NCI-H2081 (cell line): Measurements from ENCODE around the gene RABGEF1.
"Not testable (repeated sequence)": the region's sequence is repeated elsewhere in the genome, so short reads cannot be mapped to it uniquely, and the experiment has no call there.

Source experiments
- DNase-seq, 2 experiments: peaks; one replicate each; lab custom pipeline; 2025; lab: John Stamatoyannopoulos, UW

Gene RABGEF1

DNA sequence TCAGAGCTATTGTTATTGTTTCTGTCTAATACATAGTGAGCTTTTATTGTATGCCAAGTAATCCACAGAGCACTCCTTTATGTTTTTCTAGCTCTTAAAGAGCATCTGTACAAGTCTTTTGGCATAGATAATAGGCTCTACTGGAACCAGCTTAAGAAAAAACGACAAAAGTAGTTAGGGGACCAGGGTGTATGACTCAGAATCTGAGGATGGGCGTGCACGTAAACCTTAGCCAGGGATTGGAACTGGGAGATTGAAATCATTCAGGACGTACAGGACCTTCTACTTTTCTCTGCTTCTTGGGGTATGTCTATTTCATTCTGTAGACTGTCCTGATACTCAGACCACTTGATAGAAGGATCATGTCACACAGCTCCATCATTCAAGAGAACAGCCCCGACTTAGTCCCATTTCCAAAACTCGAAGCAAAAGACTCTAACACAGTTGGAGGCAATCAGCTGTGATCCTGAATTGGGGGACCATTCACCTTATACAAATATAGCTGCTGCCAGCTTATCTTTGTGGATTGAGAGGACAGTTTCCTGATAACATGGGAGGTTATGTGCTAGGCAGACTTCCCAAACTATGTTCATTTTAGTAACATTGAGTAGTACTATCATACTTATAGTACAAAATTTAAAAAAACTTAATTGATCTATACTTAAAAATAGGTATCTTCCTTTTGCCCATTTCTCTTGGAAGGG is 24.9 kb downstream of the RABGEF1 start:
- not testable (repeated sequence) for DNase-seq

DNA sequence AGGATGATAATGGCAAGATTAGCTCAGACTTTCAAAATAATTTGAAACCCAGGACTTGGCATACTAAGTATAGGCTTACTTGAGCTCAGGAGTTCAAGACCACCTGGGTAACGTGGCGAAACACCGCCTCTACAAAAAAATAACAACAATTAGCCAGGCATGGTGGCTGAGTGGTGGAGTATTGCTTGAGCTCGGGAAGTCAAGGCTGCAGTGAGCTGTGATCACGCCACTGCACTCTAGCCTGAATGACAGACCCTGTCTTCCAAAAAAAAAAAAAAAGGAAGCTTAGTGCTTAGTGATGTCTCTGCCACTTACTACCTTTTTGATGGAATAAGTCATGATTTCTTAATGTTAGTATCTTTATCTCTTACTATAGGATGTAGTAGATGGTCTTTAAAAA is 25.5 kb downstream of the RABGEF1 start:
- DNase-seq = no peak

DNA sequence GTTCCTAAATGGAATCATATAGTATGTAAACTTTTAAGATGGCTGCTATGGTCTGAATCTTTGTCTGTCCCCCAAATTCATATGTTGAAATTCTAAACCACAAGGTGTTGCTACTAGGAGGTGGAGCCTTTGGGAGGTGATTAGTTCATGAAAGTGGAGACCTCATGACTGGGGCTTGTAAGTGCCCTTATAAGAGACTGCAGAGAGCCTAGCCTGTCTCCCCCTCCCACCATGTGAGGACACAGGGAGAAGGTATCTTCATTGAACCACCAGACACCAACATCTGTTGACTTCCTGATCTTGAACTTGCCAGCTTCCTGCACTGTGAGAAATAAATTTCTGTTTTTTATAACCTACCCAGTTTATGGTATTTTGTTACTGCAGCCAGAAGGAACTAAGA is 27.0 kb downstream of the RABGEF1 start:
- DNase-seq = not testable (repeated sequence)

DNA sequence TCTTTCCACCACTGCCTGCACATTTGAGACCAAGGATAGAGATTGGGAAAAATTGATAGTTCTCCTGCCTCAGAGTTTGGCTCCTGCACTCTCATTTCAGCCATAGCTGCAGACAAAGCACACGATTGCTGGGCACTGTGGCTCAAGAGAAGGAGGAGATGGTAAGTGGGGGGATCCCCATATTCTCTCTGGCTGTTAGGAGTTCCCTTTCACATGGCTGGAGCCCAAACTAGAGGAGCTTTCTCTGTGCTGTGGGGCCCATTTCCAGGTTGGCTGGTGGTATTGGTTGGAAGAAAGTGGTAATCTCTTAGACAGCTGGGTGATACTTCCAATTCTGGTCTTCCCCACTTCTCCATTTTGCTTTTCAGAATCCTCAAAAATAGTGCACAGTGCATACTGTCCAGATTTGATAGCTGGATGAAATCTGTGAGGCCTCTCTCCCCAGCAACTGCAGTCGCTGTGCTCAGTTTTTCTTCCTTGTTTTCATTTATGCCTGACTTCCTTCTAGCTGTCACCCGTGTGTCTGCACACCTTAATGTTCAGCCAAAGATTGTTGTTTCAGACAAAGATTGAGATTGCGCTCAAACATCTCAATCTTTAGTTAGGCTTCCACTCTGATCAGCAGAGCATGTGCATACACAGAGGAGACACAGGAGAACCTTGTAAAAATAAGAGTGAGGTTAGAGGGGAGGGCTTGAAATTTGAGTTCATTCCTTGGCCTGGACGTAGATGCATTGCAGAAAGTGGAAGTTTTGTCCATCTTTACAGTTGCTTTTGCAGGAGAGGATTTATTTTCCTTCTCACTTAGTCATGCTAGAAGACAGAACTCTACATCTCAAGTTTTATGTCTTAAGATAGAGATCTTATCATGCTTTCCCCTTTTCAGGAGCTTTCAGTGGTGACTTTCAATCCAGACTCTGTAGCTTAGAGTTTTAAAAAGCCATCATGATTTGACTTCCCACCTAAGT is 28.6 kb downstream of the RABGEF1 start:
- no peak for DNase-seq

DNA sequence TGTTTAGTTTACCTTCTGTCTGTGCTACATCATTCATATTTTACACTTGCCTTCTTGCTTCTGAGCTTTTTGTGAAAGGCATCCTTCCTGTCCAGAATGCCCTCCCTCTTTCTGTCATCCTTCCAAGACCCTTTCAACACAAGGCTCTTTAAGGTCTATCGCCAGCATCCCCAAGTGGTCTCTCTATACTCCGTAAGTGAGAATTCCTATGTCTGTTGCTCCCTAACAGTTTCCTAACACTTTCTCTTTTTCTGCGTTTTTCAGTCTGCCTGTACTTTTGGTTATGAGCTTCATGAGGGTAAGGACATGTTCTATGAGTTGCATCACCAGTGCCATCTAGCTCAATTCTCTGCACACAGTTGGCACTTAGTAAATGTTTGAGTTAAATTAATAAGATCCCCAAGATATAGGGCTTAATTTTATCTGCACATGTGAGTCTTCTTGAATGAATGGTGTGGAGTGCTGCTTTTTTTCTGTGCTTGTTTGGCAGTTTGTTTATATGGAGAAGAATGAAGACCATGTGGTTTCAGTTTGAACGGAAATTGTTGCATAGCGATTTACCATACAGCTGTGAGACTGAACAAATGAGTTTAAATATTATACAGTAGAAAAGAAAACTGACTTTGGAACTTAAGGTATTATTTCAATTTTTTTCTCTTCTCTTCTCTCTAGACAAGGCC is 29.4 kb downstream of the RABGEF1 start:
- DNase-seq = no peak

DNA sequence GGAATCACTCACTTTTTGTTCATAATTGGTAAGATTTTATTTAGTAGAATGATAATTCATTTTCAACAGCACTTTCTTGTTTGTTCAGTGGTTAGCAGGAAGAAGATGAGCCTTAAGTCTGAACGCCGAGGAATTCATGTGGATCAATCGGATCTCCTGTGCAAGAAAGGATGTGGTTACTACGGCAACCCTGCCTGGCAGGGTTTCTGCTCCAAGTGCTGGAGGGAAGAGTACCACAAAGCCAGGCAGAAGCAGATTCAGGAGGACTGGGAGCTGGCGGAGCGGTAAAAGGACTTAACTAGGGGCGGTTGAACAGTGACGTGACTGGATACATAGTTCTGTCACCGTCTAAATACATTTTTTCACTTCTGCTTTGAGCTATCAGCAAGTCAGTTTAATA is 31.3 kb downstream of the RABGEF1 start:
- no peak for DNase-seq

DNA sequence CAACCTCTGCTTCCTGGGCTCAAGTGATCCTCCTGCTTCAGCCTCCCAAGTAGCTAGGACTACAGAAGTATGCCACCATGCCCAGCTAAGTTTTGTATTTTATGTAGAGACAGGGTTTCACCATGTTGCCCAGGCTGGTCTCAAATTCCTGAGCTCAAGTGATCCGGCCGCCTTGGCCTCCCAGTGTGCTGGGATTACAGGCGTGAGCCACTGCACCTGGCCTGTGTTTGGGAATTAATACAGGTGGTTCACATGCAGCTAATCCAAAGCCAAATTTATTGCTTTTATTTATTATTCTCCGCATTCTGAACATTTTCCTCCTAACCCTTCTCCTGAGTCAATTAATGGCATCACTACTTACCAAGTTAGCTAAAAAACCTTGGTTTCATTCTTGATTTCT is 33.2 kb downstream of the RABGEF1 start:
- DNase-seq = not testable (repeated sequence)

DNA sequence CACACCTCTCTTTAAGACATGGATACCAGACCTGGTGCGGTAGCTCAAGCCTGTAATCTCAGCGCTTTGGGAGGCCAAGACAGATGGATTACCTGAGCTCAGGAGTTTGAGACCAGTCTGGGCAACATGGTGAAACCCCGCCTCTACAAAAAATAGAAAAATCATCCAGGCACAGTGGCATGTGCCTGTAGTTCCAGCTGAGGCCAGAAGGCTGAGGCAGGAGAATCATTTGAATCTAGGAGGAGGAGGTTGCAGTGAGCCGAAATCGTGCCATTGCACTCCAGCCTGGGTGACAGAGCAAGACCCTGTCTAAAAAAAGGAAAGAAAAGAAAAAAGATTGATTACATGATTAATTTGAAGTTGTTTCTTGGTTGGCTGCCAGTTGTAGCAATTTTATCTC is 35.9 kb downstream of the RABGEF1 start:
- DNase-seq = not testable (repeated sequence)

DNA sequence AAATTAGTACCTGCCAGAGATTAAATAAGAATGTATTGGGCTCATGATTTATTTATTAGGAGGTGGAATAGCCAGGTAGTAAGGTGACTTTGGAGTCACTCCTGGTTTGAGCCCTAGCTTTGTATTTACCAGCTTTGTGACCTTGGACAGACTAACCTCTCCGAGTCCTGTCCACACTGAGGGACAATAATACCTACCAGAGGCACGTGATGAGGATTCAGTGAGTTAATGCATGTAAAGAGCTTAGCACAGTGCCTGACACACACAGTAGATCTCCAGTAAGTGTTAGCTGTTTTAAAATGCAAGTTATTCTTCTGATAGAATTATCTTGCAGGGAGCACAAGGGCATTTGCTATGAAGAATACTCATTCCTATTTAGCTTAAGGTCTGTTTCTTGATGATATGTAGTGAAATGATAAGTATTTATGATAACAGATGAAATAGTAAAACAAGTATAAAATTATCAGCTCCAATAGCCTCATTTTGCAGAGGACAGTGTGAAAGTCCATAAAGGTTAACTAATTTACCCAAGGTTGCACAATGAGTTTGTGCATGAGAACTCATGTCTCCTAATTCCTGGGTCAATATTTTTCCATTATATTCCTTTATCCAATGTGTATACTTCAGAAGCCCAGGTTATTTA is 36.4 kb downstream of the RABGEF1 start:
- DNase-seq = no peak

DNA sequence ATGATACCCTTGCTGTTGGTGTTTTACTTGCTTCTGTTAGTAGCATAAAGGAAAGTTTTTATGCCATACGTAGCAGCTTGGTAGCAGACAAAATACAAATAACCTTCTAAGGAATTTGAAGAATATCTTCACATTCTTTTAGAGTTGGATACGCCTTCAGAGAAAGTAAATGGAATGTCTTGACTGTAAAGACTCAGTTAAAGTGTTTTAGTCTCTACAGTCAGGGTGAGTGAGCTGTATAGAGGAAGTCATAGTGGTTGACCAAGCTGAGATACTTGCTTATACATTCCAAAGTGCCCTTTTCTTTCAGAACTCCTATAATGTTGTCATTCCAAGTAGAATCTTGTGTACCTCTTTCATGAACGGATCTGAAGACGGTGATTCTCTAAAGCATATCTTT is 37.7 kb downstream of the RABGEF1 start:
- DNase-seq = no peak

DNA sequence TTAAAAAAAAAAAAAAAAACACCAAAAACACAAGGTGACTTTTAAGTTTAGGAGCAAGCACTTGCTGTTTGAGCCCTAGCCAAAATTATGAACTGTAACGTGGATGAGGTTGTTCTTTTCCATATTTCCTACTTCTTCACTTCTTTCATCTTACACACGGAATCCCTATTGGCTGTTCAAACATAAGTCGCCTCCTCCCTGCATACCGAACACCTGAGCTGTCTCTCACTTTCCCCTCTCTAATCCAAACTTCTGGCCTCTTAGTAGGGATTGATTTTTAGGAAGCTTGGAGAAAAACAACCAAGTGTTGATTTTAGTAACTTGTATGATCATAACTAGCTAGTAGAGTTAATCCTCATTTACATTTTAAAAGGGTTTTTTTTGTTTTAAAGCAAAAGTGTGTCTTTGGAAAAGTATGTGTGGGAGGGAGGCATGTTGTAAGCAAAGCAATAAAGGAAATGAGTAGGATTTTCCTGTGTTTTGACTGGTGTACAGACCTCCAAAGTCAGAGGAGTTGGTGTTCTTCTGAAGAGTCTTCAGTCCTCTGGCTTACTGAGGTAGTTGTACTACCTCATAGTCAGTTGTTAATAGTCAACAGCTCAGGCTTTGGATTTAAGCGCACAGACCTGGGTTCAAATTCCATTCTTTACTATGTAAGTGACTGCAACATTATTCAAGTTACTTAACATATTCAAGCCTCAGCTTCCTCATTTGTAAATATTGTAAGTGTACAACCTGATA is 39.3 kb downstream of the RABGEF1 start:
- no peak for DNase-seq

DNA sequence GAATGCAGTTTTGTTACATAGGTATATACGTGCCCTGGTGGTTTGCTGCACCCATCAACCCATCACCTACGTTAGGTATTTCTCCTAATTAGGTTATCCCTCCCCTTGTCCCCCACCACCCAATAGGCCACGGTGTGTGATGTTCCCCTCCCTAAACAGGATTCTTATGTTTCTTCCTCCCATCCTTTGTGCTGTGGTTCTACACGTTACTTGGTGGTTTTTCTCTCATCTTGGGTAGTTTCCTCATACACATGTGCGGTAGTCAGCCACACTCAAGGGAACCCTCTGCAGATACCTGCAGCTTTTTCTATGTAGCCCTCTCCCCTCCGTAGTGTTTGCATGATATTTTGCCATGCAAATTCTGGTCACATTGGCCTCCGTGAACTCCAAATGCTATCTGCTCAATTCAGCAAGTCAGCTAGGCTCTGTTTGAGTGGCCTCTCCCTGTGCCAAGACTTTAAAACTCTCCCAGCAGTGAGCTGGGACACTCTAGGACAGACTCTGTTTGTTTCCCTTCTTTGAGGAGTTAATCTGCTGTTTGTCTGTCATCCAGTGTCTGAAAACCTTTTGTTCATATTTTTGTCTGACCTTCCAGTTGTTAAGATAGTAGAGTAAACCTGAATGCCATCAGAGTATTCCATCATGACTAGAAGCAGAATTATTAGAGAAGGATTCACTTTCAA is 41.0 kb downstream of the RABGEF1 start:
- DNase-seq = no peak

DNA sequence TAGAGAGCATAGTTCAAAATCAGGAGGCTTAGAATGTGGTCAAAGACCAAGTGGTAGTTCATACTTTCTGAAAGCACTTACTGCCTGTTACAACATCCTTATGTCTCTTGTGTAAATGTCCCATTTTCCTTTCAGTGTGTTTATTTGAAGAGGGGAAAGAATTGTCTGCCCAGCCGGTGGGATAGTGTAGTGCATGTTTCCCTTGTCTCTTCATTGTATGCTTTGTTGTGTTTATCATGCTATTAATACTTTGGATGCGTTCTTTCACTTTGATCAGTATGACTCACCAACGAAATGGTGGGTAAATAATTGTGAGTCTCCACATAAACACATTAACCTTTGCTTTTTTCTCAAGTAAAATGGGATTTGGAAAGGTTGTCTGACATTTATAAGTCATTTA is 42.3 kb downstream of the RABGEF1 start:
- not testable (repeated sequence) for DNase-seq

DNA sequence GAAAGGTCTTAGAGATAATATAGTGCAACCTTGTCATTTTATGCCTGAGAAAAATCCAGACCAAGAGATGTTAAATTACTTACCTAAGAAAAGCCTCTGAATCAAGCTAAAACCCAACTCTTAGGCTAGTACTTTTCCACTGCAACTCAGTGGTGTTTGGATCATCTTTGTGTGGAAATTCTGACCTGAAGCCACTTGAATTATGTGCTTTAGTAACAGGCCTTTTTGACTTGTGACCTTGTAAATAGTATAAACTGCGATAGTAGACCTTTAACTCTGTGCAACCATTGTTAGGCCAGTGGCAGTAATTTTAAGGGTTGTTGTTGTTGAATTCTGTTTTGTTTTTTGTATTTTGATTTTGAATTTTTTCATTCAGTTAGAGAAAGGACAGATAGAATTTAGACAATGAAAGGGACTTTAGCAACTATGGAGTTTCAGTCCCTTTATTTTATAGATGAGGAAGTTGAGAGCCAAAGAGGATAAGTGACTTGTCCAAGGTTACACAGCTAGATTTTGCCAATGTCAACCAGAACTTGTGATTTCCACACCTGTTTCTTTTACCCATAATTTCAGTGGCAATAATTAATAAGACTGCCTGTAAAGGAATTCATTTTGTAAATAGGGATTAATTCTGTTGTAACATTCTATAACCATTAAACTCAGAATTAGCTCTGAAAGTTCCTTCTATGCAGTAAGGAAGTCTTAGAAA is 43.5 kb downstream of the RABGEF1 start:
- not testable (repeated sequence) for DNase-seq

DNA sequence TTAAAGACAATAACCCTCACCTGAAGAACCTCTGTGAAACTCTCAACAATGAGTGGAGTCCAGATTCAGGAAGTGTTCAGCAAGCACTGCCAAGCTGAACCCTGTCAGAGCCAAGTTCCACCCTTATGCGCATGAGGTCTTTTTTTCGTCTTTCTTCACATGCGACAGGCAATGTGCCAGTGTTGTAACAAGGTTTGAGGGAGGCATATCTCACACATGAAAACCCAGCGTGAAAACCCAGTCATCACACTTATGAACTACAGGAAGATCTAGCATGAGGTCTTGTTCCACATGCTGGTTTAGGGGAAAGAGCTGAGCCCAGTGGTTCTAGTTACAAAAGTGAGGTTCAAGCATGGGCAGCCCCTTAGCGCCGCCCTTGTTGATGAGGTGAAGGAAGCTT is 49.7 kb downstream of the RABGEF1 start:
- no peak for DNase-seq

DNA sequence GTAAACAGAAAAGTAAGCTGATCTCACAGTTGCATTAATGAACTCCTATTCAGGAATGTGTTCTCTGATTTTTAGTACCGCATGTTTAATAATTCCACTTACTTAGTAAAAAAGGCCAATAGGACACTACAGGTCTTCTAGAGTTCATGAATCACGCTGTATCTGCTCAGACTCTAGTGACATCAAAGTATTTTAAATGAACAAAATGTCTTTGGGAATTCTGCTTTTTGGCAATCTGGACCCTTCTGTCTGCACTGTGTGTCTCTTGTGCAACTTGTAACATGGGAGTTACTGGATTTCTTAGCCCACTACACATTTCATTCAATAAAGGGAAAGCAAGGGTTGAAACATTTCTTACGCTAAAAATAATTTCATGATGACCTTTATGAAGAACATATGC is 50.2 kb downstream of the RABGEF1 start:
- no peak for DNase-seq

DNA sequence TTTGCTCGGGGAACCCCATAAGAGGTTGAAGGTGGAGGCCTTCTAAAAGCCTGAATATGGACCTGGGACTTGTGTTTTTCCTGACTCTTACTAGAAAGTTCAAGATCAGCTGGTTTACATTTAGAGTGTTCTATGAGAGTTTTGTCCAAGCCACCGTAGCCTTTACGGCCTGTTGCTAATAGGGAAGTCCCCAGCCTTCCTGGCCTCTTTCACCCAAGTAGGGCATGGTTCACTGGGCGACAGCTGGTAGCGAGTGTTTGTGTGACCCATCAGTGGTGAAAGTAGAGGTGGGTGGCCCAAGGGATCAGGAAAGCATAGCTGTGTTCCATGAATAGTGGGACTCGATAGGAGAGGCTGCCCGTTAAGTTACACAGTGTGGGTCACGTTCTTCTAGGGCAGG is 60.1 kb downstream of the RABGEF1 start:
- no peak for DNase-seq

DNA sequence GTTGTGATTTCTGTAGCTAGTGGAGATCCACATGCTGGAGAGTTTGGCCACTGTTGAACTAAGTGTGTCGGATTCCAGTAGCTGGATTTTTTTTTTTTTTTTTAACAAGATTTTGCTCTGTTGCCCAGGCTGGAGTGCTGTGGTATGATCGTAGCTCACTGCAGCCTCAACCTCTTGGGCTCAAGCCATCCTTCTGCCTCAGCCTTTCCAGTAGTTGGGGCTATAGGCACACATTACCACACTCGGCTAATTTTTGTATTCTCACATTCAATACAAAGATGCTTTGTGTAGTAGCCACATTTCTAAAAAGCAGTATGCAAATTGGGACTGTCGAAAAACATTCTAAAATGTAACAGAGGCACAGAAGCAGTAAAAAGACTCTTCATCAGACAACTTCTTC is 63.5 kb downstream of the RABGEF1 start:
- DNase-seq = no peak

DNA sequence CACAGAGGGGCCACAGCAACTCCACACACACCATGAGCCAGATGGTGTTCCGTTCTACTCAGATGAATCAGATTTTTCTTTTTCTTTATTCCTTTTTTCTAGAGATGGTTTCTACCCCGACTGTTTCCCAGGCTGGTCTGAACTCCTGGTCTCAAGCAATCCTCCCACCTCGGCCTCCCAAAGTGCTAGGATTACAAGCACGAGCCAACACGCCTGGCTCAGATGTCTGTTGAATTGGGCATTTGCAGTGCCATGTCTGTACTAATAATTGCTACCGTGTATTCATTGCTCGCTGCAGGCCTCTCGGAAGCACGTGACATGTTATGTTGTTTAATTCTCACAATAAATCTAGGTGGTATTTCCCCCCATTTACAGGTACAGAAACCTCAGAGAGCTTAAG is 67.2 kb downstream of the RABGEF1 start:
- no peak for DNase-seq

DNA sequence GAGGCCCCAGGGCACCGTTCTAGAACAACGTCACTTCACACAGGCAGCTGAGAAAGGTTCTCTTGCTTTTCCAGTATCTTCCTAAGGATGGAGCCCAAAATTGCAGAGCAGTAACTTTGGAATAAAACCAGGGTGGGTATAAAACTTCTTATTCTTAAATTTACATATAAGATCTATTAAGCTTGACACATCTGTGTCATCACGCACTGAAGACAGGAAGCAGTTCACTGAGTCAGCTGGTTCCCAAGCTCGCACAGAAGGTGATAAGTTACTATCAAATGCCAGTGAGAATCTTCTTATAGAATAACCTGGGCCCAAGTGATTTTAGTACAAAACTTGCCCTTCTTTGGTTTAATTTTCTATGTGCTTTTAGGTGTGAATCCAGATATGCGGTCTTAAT is 70.2 kb downstream of the RABGEF1 start:
- no peak for DNase-seq
